Measurements from ENCODE around the gene BRCC3. TPM values are rescaled to one million over a fixed set of nuclear protein-coding genes. Genes with fewer than 3 reads are reported as not detected.

Gene BRCC3
- total and polyA plus RNA-seq, 2 donors (not counting 3 experiments of a cell fraction or from before 2014, with no cell fraction given), result 12.4 to 25.5 TPM

DNA sequence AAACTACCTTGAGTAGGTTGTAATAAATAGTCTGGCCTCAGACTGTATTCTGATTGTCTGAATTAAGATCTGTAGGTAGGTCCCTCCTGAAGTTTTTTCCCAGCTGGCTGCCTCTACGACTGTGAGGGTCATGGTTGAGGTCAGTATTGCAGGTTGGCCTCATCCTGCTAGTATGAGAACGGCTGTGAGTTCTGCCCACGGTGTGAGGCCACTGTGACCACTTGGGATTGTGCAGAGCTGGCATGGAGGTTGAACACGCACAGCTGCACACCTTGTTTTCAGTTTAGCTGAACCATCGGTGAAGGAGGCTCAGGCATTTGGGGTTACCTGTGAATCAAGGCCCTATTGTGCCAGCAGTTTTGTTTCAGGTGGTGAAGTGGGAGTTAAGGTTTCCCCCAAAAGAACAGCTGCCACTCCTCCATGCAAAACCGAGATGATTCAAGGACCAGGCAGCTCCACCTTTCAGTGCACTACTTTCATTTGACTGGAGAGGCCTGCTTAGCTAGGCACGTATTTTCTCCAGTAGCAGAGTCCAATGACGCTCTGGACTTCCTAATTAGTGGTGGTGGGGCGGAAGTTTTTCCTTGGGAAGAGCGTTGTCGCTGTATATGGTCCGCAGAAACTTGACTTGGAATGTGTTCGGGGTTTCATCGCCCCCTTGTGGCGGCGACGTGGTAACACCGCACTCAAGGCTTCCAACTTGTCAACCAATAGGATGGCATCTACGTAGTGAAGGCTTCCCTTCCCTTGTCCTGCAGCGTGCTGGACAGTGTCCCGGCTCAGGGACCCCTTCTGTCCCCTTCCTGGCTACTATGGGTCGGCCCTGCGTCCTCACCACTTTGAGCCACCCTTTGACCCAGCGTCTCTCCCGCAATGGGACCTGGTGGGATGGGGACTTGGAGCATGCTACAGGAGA, 14.2 kb upstream of the BRCC3 start:
- H4K20me1 ChIP-seq (replicated peaks; ENCODE audit: control insufficient read depth, extremely low read depth, insufficient read depth, low read length), result no peaks in the 10 kb centered on the region
- no peaks in the 10 kb centered on the region for H3K27me3 ChIP-seq (ENCODE audit: control insufficient read depth in 2 of 2, insufficient read depth in 2 of 2, low read length in 2 of 2)
- H2AFZ ChIP-seq (ENCODE audit: low read depth, low read length), result peak overlapping the region; percentile 44
- no peaks in the 10 kb centered on the region for H3K9me1 ChIP-seq (replicated peaks; ENCODE audit: control insufficient read depth, extremely low read depth, insufficient read depth, low read length)
- peaks cover 11% of the 10 kb centered on the region for H3K4me1 ChIP-seq (ENCODE audit: control insufficient read depth, extremely low read depth, insufficient read depth, low read length)
- DNase-seq (ENCODE audit: low read depth, low spot score) (peak; percentile 82), FAIRE-seq (peak; percentile 92)
- no peak overlapping the region for H3K4me3 ChIP-seq (replicated peaks in 1 of 3; ENCODE audit: insufficient read depth in 1 of 3, low read depth in 1 of 3, low read length in 3 of 3)
- no peaks in the 10 kb centered on the region for H3K9me3 ChIP-seq (replicated peaks; ENCODE audit: control insufficient read depth, insufficient read depth, low read length)
- CTCF ChIA-PET, result interaction anchor here (0.7 to 3.0 kb wide), 10 partner anchors 8 to 139 kb away, joined by 3 to 26 read pairs (median 4); partner anchors contain the start of gene FUNDC2
- no peaks in the 10 kb centered on the region for H3K36me3 ChIP-seq (ENCODE audit: control insufficient read depth in 2 of 2, extremely low read depth in 1 of 2, insufficient read depth in 2 of 2, low read length in 2 of 2)
- POLR2A ChIA-PET, result no interaction called here
- no peaks in the 10 kb centered on the region for H3K79me2 ChIP-seq (ENCODE audit: control insufficient read depth, insufficient read depth, low read length)
- dilution Hi-C loops (cut with MboI; ENCODE audit: extremely low pct_ligation_motif_present, low sequenced_read_pairs), result no loop called here
- intact Hi-C loops (cut with micrococcal nuclease), result loop anchor here (1.0 kb wide), 3 partner anchors 14 to 139 kb away; partner anchors contain the start of genes BRCC3, CMC4 and MTCP1
- no peak overlapping the region for H3K27ac ChIP-seq (ENCODE audit: insufficient read depth, low read depth, low read length)
- no peak overlapping the region for H3K9ac ChIP-seq (replicated peaks; ENCODE audit: extremely low read depth, insufficient read depth, low read length)
- H3K4me2 ChIP-seq (ENCODE audit: insufficient read depth, low read length), result peak overlapping the region; percentile 17
- TF ChIP-seq, protein P1, sequence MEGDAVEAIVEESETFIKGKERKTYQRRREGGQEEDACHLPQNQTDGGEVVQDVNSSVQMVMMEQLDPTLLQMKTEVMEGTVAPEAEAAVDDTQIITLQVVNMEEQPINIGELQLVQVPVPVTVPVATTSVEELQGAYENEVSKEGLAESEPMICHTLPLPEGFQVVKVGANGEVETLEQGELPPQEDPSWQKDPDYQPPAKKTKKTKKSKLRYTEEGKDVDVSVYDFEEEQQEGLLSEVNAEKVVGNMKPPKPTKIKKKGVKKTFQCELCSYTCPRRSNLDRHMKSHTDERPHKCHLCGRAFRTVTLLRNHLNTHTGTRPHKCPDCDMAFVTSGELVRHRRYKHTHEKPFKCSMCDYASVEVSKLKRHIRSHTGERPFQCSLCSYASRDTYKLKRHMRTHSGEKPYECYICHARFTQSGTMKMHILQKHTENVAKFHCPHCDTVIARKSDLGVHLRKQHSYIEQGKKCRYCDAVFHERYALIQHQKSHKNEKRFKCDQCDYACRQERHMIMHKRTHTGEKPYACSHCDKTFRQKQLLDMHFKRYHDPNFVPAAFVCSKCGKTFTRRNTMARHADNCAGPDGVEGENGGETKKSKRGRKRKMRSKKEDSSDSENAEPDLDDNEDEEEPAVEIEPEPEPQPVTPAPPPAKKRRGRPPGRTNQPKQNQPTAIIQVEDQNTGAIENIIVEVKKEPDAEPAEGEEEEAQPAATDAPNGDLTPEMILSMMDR (IDR thresholded peaks at IDR 0.05; ENCODE audit: extremely low read depth in 1 of 2, insufficient read depth in 1 of 2, low read depth in 1 of 2, low read length in 2 of 2), result peak; percentile 61 to 78
- no peak for TF ChIP-seq POLR2A (IDR thresholded peaks at IDR 0.05; ENCODE audit: low read depth, low read length)
- BruUV-seq (replicated peaks), result no TSS peak

DNA sequence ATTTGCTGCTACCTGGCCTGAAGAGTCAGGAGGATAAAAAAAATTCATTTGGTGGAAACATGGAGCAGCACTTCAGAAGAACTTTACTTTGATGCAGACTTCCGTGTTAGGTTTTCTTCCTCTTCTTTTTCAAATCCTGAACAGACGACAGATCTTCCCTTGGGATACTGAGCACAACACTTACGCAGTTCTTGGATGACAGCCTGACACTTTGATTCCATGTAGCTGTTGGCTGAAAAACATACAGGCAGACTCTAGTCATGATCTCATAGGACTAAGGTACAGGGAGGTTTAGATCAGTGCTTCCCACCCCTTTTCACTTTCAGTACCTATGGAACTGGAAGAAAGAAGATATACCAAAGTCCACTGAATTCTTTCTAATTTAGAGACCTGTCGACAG, 9.5 kb upstream of the BRCC3 start:
- Histone ChIP-seq H3K36me3 (ENCODE audit: control insufficient read depth in 2 of 2, extremely low read depth in 1 of 2, insufficient read depth in 2 of 2, low read length in 2 of 2) (no peaks in the 10 kb centered on the region), H2AFZ (ENCODE audit: low read depth, low read length) (no peak overlapping the region), H3K4me2 (ENCODE audit: insufficient read depth, low read length) (no peak overlapping the region), H3K79me2 (ENCODE audit: control insufficient read depth, insufficient read depth, low read length) (no peaks in the 10 kb centered on the region), H3K27me3 (ENCODE audit: control insufficient read depth in 2 of 2, insufficient read depth in 2 of 2, low read length in 2 of 2) (no peaks in the 10 kb centered on the region), H3K9me1 (replicated peaks; ENCODE audit: control insufficient read depth, extremely low read depth, insufficient read depth, low read length) (no peaks in the 10 kb centered on the region), H3K27ac (ENCODE audit: insufficient read depth, low read depth, low read length) (no peak overlapping the region), H3K9ac (replicated peaks; ENCODE audit: extremely low read depth, insufficient read depth, low read length) (no peak overlapping the region), H4K20me1 (replicated peaks; ENCODE audit: control insufficient read depth, extremely low read depth, insufficient read depth, low read length) (no peaks in the 10 kb centered on the region), H3K4me1 (ENCODE audit: control insufficient read depth, extremely low read depth, insufficient read depth, low read length) (peaks cover 5% of the 10 kb centered on the region), H3K4me3 (replicated peaks in 1 of 3; ENCODE audit: insufficient read depth in 1 of 3, low read depth in 1 of 3, low read length in 3 of 3) (no peak overlapping the region), H3K9me3 (replicated peaks; ENCODE audit: control insufficient read depth, insufficient read depth, low read length) (no peaks in the 10 kb centered on the region)
- ChIA-PET POLR2A (no interaction called here), CTCF (interaction anchor here (1.8 kb wide), 1 partner anchor 13 kb away, joined by 5 read pairs; no protein-coding TSS in a partner anchor)
- dilution Hi-C loops (cut with MboI; ENCODE audit: extremely low pct_ligation_motif_present, low sequenced_read_pairs) (no loop called here), intact Hi-C loops (cut with micrococcal nuclease) (no loop called here)
- no peak for DNase-seq (ENCODE audit: low read depth, low spot score)
- no TSS peak for BruUV-seq (replicated peaks)
- no peak for FAIRE-seq
- TF ChIP-seq POLR2A (IDR thresholded peaks at IDR 0.05; ENCODE audit: low read depth, low read length), result no peak
- TF ChIP-seq, protein P1 (IDR thresholded peaks at IDR 0.05; ENCODE audit: extremely low read depth in 1 of 2, insufficient read depth in 1 of 2, low read depth in 1 of 2, low read length in 2 of 2), result no peak
- no peak for TF ChIP-seq FOS (IDR thresholded peaks at IDR 0.05; ENCODE audit: borderline replicate concordance, insufficient read depth, low read length)
- TF ChIP-seq, protein P2, sequence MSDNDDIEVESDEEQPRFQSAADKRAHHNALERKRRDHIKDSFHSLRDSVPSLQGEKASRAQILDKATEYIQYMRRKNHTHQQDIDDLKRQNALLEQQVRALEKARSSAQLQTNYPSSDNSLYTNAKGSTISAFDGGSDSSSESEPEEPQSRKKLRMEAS (IDR thresholded peaks at IDR 0.05; ENCODE audit: insufficient read depth, insufficient read length), result no peak
- no peak for TF ChIP-seq EZH2 (IDR thresholded peaks at IDR 0.05; ENCODE audit: borderline replicate concordance, low read depth, low read length, severe bottlenecking)
- no peak for TF ChIP-seq POLR2AphosphoS5 (IDR thresholded peaks at IDR 0.05; ENCODE audit: insufficient read depth, low read depth, low read length)
- TF ChIP-seq MYC (IDR thresholded peaks at IDR 0.05; ENCODE audit: low read depth, low read length), result no peak
- no peak for TF ChIP-seq GATA2 (IDR thresholded peaks at IDR 0.05; ENCODE audit: insufficient read depth, insufficient read length, low read depth, low read length)
- no peak for TF ChIP-seq JUN (IDR thresholded peaks at IDR 0.05; ENCODE audit: borderline replicate concordance, insufficient read depth, insufficient read length, low read depth)

Data from endothelial cell of umbilical vein (primary cell).